ENCODE results near the gene TAS2R41.

TAS2R41 gene

GRCh38 chr7:143511593-143512047 lies 33.9 kb downstream of the TAS2R41 start (continued):
- no peak for TF ChIP-seq GLI2 (tag by site-specific recombination; IDR thresholded peaks at IDR 0.05; ENCODE audit: borderline replicate concordance, low read depth)
- no peak for TF ChIP-seq ZNF112 (tag by site-specific recombination; IDR thresholded peaks at IDR 0.05)

- H3K4me1 ChIP-seq (ENCODE audit: control insufficient read depth, insufficient read depth, low read length) = no peaks in the 10 kb centered on the region
- no peak overlapping the region for H3K4me3 ChIP-seq (ENCODE audit: low read depth, low read length)
- CTCF ChIA-PET = interaction anchor here (0.7 kb wide), 1 partner anchor 16 kb away, joined by 3 read pairs; no protein-coding TSS in a partner anchor
- POLR2A ChIA-PET = no interaction called here
- no peaks in the 10 kb centered on the region for H3K36me3 ChIP-seq (ENCODE audit: control insufficient read depth in 2 of 2, insufficient read depth in 1 of 2, low read length in 2 of 2)
- H3K9me3 ChIP-seq (ENCODE audit: control insufficient read depth, insufficient read depth, low read depth, low read length) = no peaks in the 10 kb centered on the region
- no peak overlapping the region for H3K27ac ChIP-seq (ENCODE audit: extremely low read depth, low read depth, low read length)
- TF ChIP-seq WT1 (tag by site-specific recombination; IDR thresholded peaks at IDR 0.05) (no peak), AEBP2 (tag by site-specific recombination; IDR thresholded peaks at IDR 0.05; ENCODE audit: borderline replicate concordance) (no peak), ZNF776 (tag by site-specific recombination; IDR thresholded peaks at IDR 0.05; ENCODE audit: borderline replicate concordance) (no peak), ZNF792 (tag by site-specific recombination; IDR thresholded peaks at IDR 0.05) (no peak), ZNF660 (tag by site-specific recombination; IDR thresholded peaks at IDR 0.05) (no peak), ZSCAN23 (tag by site-specific recombination; IDR thresholded peaks at IDR 0.05) (no peak), ZBTB21 (tag by site-specific recombination; IDR thresholded peaks at IDR 0.05) (no peak), ZNF514 (tag by site-specific recombination; IDR thresholded peaks at IDR 0.05) (no peak), OSR2 (tag by site-specific recombination; IDR thresholded peaks at IDR 0.05) (no peak), ZIC2 (tag by site-specific recombination; IDR thresholded peaks at IDR 0.05) (no peak)
Measured at GRCh38 chr7:143512488-143513340, 35.0 kb downstream of the TAS2R41 start.

- no peak for TF ChIP-seq HOXA7 (CRISPR knock-in tag; IDR thresholded peaks at IDR 0.05; ENCODE audit: borderline replicate concordance)
- no peak for TF ChIP-seq ZNF140 (tag by site-specific recombination; IDR thresholded peaks at IDR 0.05)
- no peak for TF ChIP-seq ZNF202 (tag by site-specific recombination; IDR thresholded peaks at IDR 0.05; ENCODE audit: borderline replicate concordance)
- no peaks in the 10 kb centered on the region for H3K9me3 ChIP-seq (ENCODE audit: control insufficient read depth, insufficient read depth, low read depth, low read length)
- H3K4me3 ChIP-seq (ENCODE audit: low read depth, low read length) = no peak overlapping the region
- H3K4me1 ChIP-seq (ENCODE audit: control insufficient read depth, insufficient read depth, low read length) = no peaks in the 10 kb centered on the region
- no peak overlapping the region for H3K27ac ChIP-seq (ENCODE audit: extremely low read depth, low read depth, low read length)
- ChIA-PET POLR2A (no interaction called here), CTCF (interaction anchor here (0.7 to 1.5 kb wide), 2 partner anchors 24 to 635 kb away, joined by 3 to 5 read pairs; no protein-coding TSS in a partner anchor)
- H3K36me3 ChIP-seq (ENCODE audit: control insufficient read depth in 2 of 2, insufficient read depth in 1 of 2, low read length in 2 of 2) = no peaks in the 10 kb centered on the region
Measured at GRCh38 chr7:143514487-143514886, 36.8 kb downstream of the TAS2R41 start.

- ChIA-PET POLR2A (no interaction called here), CTCF (interaction anchor here (0.6 to 1.5 kb wide), 4 partner anchors 13 to 635 kb away, joined by 3 to 6 read pairs (median 5); no protein-coding TSS in a partner anchor)
- no peaks in the 10 kb centered on the region for H3K9me3 ChIP-seq (ENCODE audit: control insufficient read depth, insufficient read depth, low read depth, low read length)
- H3K4me1 ChIP-seq (ENCODE audit: control insufficient read depth, insufficient read depth, low read length) = no peaks in the 10 kb centered on the region
- H3K36me3 ChIP-seq (ENCODE audit: control insufficient read depth in 2 of 2, insufficient read depth in 1 of 2, low read length in 2 of 2) = no peaks in the 10 kb centered on the region
- H3K27ac ChIP-seq (ENCODE audit: extremely low read depth, low read depth, low read length) = no peak overlapping the region
- no peak for TF ChIP-seq TSHZ1 (tag by site-specific recombination; IDR thresholded peaks at IDR 0.05; ENCODE audit: borderline replicate concordance)
- no peak for TF ChIP-seq ZNF324 (tag by site-specific recombination; IDR thresholded peaks at IDR 0.05)
- no peak overlapping the region for H3K4me3 ChIP-seq (ENCODE audit: low read depth, low read length)
Measured at GRCh38 chr7:143514995-143515735, 37.5 kb downstream of the TAS2R41 start.
